Effector CD4-positive, alpha-beta T cell (primary cell): ENCODE measurements around the gene BABAM2.
"Not testable (repeated sequence)": the region's sequence is repeated elsewhere in the genome, so short reads cannot be mapped to it uniquely, and the experiment has no call there.

Experiments used
- DNase-seq: peaks from one replicate; pipeline ENCODE4 v3.0.0-alpha.2; 2020

The BABAM2 gene

GRCh38 chr2:27881815-27882583 lies 8.5 kb upstream of the BABAM2 start:
- DNase-seq: not testable (repeated sequence)

DNA sequence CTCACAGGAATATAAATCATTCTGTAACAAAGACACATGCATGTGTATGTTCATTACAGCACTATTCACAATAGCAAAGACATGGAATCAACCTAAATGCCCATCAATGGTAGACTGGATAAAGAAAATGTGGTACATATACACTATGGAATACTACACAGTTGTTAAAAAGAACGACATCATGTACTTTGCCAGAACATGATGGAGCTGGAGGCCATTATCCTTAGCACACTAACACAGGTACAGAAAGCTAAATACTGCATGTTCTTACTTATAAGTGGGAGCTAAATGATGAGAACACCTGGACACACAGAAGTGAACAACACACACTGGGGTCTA lies 8.0 kb upstream of the BABAM2 start:
- DNase-seq: not testable (repeated sequence)

DNA sequence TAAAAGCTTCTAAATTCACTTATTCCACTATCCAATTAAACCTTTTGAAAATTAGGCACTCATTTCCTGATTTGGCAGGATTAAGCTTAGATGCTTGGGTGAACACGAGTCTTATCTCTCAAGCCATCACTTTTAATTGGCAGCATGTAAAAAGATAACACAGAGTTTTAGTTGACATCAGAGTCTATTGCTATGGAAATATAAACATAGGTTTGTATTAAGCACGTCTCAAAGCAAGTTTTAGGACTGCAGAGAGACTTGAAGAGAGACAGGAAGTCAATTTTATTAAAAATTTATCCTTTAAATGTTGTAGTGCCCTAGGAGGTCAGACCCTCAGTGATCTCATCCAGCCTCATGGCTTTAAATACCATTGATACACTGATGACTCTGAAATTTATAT lies 5.9 kb upstream of the BABAM2 start:
- no peak for DNase-seq

DNA sequence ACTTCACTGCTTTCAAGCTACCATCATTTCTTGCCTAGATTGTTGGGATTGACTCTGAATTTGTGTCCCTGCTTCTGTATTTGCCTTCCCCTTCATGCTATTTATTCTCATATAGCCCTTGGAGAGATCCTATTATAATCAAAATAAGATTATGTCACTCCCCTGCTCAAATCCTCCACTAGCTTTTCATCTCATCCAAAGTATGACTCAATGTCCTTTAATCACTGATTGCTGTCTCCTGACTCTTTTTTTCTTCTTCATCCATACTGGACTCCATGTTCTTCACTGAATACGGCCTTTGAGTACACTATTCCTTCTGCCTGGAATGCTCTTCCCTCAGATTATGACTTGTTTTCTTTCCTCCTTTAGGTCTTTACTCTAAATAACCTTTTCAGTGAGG lies 5.3 kb upstream of the BABAM2 start:
- DNase-seq: no peak

DNA sequence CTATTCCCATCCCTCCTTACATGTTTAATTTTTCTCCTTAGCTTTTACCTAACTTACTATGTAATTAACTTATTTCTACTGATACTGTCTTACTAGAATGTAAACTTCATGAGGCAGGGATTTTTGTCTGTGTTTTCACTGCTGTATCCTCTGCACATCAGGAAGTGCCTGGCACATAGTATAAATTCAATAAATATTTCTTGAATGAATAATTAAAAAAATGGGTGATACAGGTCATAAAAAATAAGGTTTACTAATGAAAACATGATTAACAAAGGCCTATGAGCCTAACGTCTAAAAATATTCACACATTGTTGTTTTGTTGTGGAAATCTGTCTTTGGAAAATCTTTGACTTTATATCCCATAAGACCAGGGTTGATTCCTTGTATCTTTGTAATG lies 4.9 kb upstream of the BABAM2 start:
- no peak for DNase-seq

DNA sequence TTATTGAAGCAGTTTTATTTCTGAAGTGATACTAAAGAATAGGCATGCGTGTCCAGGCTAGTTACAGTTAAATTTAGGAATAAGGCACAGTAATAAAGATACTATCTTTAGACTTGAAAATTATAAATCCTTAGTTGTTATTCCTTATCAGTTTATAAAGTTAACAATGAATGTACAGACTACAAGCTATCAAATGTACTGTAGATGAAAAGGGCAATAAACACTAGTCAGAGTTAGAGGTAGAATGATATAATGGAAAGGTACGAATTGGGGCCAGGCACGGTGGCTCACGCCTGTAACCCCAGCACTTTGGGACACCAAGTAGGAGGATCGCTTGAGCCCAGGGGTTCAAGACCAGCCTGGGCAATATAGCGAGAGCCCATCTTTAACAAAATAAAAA lies 4.2 kb upstream of the BABAM2 start:
- no peak for DNase-seq

DNA sequence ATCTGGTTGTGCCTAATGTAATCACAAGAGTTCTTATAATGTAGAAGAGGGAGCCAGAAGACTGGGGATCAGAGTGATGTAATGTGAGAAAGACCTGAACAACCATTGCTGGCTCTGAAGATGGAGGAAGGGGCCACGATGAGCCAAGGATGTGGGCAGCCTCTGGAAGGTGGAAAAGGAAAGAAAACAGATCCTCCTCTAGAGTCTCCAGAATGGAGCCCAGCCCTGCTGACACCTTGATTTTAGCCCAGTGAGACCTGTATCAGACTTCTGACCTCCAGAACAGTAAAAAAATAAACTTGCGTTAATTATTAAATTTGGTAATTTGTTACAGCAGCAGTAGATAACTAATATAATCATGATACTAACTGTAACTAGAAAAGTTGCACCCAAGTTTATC lies 3.4 kb upstream of the BABAM2 start:
- DNase-seq: no peak

DNA sequence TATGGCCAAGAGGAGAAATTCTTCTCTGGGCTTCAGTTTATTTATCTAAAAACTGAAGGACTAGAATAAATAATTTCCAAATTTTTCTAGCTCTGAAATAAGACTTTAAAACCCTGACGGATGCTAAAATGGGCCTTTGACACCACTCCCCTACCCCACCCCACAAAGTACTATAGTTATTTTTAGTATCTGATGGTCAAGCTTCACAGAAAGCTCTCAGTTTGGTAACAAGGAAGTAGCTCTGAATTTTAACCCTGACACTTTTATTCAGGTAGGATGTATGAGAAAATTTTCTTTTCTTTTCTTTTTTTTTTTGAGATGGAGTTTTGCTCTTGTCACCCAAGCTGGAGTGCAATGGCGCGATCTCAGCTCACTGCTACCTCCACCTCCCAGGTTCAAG lies 2.7 kb upstream of the BABAM2 start:
- DNase-seq: no peak

DNA sequence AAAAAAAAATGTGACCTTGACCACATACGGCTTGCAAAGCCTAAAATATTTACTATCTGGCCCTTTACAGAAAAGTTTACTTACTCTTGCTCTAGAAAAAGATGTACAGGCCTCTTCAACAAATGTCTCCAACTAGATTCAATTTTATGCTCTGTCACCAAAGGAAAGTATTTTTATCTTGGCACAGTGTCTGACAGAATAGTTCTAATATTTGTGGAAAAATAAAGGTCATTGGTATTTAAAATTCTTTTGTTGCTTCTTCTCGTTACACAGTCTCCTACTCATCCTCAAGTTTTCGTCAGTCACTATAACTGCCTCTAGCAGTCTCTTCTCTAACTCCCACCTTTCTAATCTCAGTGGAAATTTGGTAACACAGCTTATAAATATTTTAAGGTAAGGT lies 1.7 kb upstream of the BABAM2 start:
- no peak for DNase-seq

DNA sequence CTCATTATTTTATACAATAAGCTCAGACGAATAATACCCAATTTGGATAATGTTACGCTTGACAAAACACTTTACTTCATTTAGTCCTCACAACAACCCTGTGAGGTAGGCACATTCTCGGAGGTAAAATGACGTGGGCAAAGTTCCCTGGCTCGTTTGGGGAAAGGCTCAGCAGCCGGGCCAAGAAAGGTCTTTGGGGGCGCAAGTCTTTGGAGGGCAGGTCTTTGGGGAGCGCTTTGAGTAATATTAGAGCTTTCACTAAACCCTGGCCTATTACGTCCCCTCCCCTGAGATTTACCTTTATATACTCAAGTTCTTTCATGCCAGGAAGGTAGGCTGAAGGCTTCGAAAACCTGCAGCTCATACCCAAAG lies 769 bp upstream of the BABAM2 start:
- DNase-seq: no peak

GRCh38 chr2:27890924-27891672 lies 569 bp downstream of the BABAM2 start:
- DNase-seq: peak; percentile 94

DNA sequence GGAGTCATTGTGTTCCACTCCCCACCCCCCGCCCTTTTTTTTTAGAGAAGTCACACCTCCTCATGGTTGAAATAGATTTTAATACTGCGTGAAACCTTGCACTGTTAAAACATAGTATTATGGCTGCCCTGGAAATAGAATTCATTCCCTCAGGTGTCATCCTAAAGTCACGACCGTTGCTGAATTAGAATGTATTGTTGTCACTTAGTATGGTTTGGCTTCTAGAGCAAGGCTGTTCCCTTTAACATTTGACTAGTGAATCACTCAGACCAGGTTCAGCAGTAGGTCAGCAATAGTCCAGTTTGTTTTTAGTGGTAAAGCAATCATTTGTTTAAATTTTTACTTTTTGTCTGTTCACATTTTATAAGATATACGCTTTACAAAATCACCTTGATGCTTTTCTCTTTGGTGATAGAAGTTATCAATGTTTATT lies 1.2 kb downstream of the BABAM2 start:
- no peak for DNase-seq

- DNase-seq: no peak
These were observed 2.5 kb downstream of the BABAM2 start for GRCh38 chr2:27893006-27893405.

DNA sequence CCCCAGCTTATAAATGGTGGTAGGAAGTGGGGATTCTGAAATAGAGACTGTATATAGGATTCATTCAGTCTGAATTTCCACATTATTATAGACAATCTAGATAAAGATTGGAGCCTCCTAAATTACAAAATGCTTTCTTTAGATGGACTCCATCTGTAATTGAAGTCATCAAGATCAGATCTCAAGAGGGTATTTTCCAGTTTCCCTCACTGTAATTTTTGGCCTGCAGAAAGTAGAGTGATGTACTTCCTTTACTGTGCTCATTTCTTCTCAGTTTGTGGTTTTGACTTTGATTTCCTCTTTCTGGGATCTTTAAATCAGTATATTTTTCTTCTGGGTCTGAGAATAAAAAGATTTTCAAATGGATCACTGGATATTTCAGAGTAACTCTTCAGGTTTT lies 7.2 kb downstream of the BABAM2 start:
- DNase-seq: no peak

GRCh38 chr2:27901234-27901633 lies 10.7 kb downstream of the BABAM2 start:
- no peak for DNase-seq

DNA sequence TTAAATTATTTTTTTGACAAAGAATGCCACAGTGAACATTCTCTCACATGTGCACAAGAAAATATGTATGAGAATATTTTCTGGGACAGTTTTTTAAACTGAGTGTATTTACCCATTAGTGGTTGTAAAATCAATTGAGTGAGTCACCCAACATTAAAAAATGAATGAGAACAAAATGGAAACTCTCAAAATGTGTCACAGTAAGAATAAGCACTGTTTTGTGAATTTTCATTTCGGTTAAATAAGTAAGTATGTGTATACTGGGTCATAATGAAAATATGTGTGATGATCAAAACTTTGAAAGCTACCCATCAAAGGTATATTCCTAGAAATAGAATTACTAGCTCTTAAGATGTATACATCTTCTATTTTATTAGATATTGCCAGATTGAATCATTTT lies 11.6 kb downstream of the BABAM2 start:
- DNase-seq: no peak

DNA sequence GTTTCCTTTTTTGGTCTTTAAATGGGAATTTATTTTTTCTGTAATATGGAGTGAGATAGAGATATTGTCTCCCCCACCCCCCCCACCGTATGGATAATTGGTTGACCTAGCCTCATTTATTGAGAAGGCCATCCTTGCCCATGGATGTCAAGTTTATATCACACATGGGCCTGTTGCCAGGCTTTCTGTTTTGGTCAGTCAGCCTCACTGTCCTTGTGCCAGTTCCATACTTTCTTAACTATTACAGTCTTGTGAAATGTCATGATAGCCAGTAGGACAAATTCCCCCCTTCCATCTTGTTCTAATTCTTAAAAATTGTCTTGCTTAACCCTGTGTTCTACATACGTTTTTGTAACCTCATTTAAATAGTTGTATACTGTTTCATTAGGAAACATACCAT lies 12.5 kb downstream of the BABAM2 start:
- DNase-seq: no peak

DNA sequence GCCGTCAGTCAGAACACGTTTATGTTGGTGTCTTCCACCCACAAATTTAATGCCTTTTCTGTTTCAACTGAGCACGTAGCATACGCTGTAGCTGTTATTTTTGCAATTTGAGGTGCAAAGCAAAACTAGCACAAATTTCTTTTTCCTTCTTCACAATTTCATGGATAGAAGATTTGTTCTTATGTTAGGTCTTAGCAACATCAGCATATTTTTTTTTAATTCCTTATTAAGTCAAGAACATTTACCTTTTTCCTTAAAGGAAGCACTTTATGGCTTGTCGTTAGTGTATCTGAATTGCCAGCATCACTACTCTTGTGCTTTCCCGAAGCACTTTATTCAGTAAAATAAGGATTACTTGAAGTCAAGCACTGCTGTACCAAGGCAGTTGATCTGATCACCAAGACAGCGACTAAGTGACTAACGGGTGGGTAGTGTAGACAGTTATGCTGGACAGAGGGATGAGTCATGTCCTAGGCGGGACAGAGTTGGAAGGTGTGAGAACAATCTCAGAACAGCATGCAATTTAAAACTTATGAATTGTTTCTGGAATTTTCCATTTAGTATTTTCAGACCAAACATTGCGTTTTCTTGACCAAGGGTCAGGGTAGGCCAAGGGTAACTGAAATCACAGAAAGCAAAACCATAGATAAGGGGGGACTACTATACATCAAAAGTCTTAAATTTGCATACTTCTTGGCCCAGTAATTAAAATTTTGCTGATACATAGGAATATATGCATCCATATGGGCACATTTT lies 13.3 kb downstream of the BABAM2 start:
- no peak for DNase-seq

DNA sequence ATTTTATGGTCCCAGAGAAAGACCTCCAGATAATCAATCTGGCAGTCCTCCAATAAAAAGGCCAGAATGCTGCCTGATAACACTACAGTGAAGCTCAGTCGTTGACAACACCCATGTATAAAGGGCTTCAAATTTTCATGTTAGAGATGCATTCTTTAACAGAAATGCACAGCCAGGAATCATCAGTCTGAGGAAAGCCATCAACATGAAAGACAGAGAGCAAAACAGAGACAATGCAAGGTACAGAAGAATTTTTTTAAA lies 13.8 kb downstream of the BABAM2 start:
- no peak for DNase-seq

DNA sequence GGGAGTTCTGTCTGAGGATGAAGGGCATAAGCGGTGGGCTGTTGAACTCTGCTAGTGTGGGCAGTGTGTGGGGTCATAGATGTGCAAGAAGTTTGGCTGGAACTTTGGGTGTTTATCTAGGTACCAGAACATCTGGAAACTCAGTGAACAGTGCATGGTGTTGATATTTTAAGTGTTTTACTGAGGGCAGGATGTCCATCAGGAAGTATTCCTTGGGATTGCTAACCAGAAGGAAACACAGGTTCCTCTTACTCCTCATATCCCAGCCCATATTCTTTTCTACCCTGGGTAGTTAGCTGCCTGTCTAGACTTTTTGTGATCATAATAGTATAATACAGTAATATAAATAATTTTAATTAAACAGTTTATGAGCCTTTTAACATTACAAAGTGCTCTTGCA lies 15.5 kb downstream of the BABAM2 start:
- DNase-seq: no peak

DNA sequence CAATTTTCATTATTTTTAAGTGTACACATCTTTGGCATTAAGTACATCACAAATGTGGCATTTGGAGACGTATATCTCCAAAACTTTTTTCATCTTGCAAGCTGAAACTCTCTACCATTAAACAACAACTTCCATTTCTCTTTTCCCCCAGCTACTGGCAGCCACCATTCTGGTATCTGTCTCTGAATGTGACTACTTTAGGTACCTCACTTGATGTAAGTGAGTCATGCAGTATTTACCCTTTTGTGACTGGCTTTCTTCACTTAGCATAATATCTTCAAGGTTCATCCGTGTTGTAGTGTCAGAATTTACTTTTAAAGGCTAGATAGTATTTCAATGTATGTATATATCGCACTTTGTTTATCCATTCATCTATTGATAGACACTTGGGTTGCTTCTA lies 17.0 kb downstream of the BABAM2 start:
- DNase-seq: no peak

- DNase-seq: no peak
These were observed 19.4 kb downstream of the BABAM2 start for GRCh38 chr2:27909901-27910300.

DNA sequence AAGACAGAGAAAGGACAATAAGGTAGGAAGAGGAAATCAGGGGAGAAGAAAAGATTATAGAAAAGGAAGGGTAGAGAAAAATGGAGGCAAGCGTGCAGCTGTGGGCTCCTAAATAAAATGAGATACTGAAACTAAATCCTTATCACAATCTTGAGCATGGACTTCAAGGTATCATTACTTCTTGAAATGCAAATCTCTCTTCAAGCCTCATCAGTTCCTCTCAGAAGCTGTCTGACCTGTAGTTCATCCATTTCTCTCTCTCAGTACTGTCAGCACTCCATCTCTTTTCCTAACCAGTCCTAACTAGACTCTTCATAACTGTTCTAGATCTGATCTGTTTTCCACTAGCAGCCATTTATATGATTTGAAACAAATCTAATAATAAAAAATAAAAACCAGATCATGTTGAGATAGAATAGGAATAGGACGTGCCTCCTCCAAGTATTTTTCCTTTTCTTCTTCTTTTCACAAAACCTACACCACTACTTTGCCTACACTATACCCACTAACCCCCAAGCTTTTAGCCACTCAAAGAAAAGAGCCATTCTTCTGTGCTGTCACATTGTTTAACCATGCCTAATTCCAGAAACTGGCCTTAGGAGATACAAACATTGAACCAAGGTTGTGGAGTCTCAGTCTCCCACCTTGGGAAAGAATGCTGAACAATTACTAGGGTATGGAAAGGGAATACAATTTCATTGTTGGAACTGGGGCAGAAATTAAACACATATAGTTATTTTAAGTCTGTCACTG lies 21.1 kb downstream of the BABAM2 start:
- no peak for DNase-seq

DNA sequence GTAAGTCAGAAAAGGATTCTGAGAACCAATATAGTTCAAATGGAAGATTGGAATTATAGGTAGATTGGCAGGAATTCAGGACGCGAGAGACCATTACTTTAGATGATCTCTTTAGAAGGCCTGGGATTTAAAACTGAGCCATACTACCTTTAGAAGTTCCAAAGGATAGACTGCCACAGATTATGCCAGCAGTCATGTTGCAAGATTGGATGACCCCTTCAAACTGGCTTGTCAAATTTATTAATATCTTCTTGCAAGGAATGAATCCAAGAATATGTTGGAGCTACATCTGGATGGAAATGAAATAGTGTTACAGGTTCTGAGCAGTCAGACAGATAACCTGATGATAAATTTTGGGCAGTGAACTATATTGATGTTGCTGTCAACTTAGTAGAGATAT lies 22.0 kb downstream of the BABAM2 start:
- no peak for DNase-seq
